UCSD-AML1 (cell line): ENCODE results near the gene GRAMD1A.

Experiments used
- DNase-seq: peaks from one replicate; lab custom pipeline; 2025; ENCODE audit not compliant: unreplicated experiment; lab: John Stamatoyannopoulos, UW

The GRAMD1A gene

GRCh38 chr19:35069696-35070095, 69.6 kb downstream of the GRAMD1A start:
- DNase-seq, result no peak

DNA sequence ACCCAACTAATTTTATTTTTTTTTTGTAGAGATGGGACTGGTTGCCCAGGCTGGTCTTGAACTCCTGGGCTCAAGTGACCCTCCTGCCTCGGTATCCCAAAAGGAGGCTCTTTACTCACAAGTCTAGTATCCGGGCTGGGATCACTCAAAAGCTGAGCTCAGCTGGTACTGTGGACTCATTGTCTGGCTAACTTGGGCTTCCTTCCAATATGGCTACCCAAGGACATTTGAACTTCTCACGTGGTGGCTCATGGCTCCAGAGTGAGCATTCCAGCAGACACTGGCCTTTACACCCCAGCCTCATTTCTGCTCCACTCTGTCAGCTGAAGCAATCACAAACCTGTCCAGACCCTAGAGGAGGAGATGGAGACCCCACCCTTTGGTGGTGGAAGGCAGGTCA, 70.3 kb downstream of the GRAMD1A start:
- DNase-seq, result no peak

GRCh38 chr19:35073516-35073915, 73.4 kb downstream of the GRAMD1A start:
- no peak for DNase-seq

- no peak for DNase-seq
These were observed 73.8 kb downstream of the GRAMD1A start for GRCh38 chr19:35073941-35074340.

- DNase-seq, result no peak
These were observed 74.5 kb downstream of the GRAMD1A start for GRCh38 chr19:35074426-35075201.

- no peak for DNase-seq
These were observed 75.3 kb downstream of the GRAMD1A start for GRCh38 chr19:35075202-35076025.

DNA sequence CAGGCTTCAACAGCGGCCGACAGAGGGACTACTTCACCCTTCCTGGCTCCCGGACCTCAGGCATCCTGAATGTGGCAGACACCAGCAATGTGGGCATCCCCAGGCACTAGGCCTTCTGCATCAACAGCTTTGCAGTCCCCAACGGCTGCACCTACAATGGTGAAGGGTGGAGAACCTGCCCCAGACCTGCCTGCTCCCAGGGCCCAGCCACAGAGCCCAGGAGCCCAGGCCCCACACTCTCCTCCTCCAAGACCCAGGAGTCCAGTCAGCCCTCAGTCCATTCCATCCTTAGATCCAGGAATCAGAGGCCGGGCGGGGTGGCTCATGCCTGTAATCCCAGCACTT, 75.9 kb downstream of the GRAMD1A start:
- DNase-seq, result no peak
